ENCODE measurements around the gene SULT1E1.

SULT1E1 gene

DNA sequence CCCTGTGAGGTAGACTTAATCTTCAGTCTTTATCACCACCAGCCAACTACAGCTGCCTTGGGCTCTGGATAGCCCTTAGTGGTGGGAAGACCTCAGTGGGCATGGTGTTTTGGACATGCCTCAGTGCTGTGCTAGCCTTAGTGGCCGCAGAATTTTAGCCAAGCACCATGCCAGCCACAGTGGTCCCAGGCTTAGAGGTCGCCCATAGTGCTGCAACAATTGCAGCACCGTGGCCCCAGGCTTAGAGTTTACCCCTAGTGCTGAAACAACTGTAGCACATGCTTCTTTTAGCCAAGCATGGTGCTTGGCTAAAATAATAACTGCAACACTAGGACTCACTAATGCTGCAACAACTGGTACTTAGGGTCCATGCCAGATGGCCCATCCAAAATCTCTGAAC is 60.6 kb downstream of the SULT1E1 start:
- no peak for TF ChIP-seq ZNF16 (tag by site-specific recombination; IDR thresholded peaks at IDR 0.05; ENCODE audit: low read depth)
- no peak for TF ChIP-seq PRDM1 (tag by site-specific recombination; IDR thresholded peaks at IDR 0.05)
- TF ChIP-seq ZNF571 (tag by site-specific recombination; IDR thresholded peaks at IDR 0.05), result no peak
- no peak for TF ChIP-seq ZNF560 (tag by site-specific recombination; IDR thresholded peaks at IDR 0.05; ENCODE audit: borderline replicate concordance)
- TF ChIP-seq ZNF639 (tag by site-specific recombination; IDR thresholded peaks at IDR 0.05), result no peak
- TF ChIP-seq, protein P1, sequence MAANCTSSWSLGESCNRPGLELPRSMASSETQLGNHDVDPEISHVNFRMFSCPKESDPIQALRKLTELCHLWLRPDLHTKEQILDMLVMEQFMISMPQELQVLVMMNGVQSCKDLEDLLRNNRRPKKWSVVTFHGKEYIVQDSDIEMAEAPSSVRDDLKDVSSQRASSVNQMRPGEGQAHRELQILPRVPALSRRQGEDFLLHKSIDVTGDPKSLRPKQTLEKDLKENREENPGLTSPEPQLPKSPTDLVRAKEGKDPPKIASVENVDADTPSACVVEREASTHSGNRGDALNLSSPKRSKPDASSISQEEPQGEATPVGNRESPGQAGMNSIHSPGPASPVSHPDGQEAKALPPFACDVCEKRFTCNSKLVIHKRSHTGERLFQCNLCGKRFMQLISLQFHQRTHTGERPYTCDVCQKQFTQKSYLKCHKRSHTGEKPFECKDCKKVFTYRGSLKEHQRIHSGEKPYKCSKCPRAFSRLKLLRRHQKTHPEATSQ (tag by site-specific recombination; IDR thresholded peaks at IDR 0.05), result no peak
- TF ChIP-seq KLF1 (tag by site-specific recombination; IDR thresholded peaks at IDR 0.05), result no peak
- TF ChIP-seq ZNF169 (tag by site-specific recombination; IDR thresholded peaks at IDR 0.05), result no peak
- TF ChIP-seq KLF9 (tag by site-specific recombination; IDR thresholded peaks at IDR 0.05; ENCODE audit: low read depth), result no peak
- TF ChIP-seq PRDM2 (tag by site-specific recombination; IDR thresholded peaks at IDR 0.05; ENCODE audit: borderline replicate concordance), result no peak
- TF ChIP-seq ZNF654 (tag by site-specific recombination; IDR thresholded peaks at IDR 0.05; ENCODE audit: low read depth), result no peak
- TF ChIP-seq, protein P2, sequence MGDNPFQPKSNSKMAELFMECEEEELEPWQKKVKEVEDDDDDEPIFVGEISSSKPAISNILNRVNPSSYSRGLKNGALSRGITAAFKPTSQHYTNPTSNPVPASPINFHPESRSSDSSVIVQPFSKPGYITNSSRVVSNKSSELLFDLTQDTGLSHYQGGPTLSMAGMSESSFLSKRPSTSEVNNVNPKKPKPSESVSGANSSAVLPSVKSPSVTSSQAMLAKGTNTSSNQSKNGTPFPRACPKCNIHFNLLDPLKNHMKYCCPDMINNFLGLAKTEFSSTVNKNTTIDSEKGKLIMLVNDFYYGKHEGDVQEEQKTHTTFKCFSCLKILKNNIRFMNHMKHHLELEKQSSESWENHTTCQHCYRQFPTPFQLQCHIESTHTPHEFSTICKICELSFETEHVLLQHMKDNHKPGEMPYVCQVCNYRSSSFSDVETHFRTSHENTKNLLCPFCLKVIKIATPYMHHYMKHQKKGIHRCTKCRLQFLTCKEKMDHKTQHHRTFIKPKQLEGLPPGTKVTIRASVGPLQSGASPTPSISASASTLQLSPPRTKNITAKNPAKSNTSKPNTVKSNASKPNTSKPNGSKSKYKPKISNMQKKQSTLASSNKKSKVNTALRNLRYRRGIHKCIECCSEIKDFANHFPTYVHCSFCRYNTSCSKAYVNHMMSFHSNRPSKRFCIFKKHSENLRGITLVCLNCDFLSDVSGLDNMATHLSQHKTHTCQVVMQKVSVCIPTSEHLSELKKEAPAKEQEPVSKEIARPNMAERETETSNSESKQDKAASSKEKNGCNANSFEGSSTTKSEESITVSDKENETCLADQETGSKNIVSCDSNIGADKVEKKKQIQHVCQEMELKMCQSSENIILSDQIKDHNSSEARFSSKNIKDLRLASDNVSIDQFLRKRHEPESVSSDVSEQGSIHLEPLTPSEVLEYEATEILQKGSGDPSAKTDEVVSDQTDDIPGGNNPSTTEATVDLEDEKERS (tag by site-specific recombination; IDR thresholded peaks at IDR 0.05), result no peak
- no peak for TF ChIP-seq PBX3 (CRISPR knock-in tag; IDR thresholded peaks at IDR 0.05)
- no peak for TF ChIP-seq ZNF529 (tag by site-specific recombination; IDR thresholded peaks at IDR 0.05; ENCODE audit: insufficient replicate concordance)
- no peak for TF ChIP-seq ZNF830 (tag by site-specific recombination; IDR thresholded peaks at IDR 0.05; ENCODE audit: low read depth)
- TF ChIP-seq YY1 (tag by site-specific recombination; IDR thresholded peaks at IDR 0.05), result no peak
- Histone ChIP-seq H3K9me3 (ENCODE audit: control insufficient read depth, insufficient read depth, low read depth, low read length) (no peaks in the 10 kb centered on the region), H3K4me3 (ENCODE audit: low read depth, low read length) (no peak overlapping the region), H3K4me1 (ENCODE audit: control insufficient read depth, insufficient read depth, low read length) (no peaks in the 10 kb centered on the region), H3K36me3 (ENCODE audit: control insufficient read depth in 2 of 2, insufficient read depth in 1 of 2, low read length in 2 of 2) (no peaks in the 10 kb centered on the region), H3K27ac (ENCODE audit: extremely low read depth, low read depth, low read length) (no peak overlapping the region)
- ChIA-PET POLR2A (no interaction called here), CTCF (interaction anchor here (0.6 kb wide), 1 partner anchor 706 kb away, joined by 3 read pairs; no protein-coding TSS in a partner anchor)

Data from HEK293 (cell line).